ENCODE data around the gene ATG4A. TPM values are rescaled to one million over a fixed set of nuclear protein-coding genes. Genes with fewer than 3 reads are reported as not detected.

The ATG4A gene
- total RNA-seq, 5 donors from 2014 or later (not counting 1 experiment from before 2014, with no cell fraction given) = 6.2 to 10.1 (median 8.7) TPM

DNA sequence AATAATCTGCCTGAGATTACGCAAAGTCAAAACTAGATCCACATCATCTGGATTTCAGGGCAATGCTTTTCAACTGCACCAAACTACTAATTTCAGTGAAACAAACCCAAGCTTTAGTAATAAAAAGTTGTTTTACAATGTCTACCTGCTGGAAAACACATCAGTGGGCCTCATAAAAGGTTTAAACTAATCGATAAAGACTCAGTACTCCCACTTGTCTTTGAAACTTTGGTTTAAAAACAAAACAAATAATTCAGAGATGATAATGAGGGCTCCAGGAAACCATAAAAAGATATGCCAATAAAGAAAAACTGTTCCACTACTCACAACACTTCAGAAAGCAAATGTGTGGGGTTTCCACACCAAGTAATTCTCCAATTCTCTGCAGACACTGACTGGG, 10.5 kb upstream of the ATG4A start:
- Histone ChIP-seq H3K4me3 (ENCODE audit: control insufficient read depth in 1 of 2, extremely low read depth in 1 of 2, low read length in 1 of 2) (no peak overlapping the region), H3K27me3 (replicated peaks in 1 of 2; ENCODE audit: control insufficient read depth in 2 of 2, extremely low read depth in 1 of 2, insufficient read depth in 2 of 2, low read length in 1 of 2) (no peaks in the 10 kb centered on the region), H3K27ac (ENCODE audit: low read length) (no peak overlapping the region), H3K36me3 (ENCODE audit: control insufficient read depth in 2 of 2, extremely low read depth in 1 of 2, insufficient read depth in 1 of 2, low read length in 1 of 2) (peaks cover 0 to 5% of the 10 kb centered on the region in 2 donors), H3K9me3 (no peaks in the 10 kb centered on the region), H3K4me1 (ENCODE audit: control insufficient read depth in 1 of 2, extremely low read depth in 1 of 2, insufficient read depth in 2 of 2, low read length in 2 of 2) (no peaks in the 10 kb centered on the region)
- ChIA-PET CTCF (interaction anchor here in 1 of 2 donors (0.5 kb wide), 1 partner anchor 804 kb away, joined by 5 read pairs; no protein-coding TSS in a partner anchor), POLR2A (no interaction called here)
- no peaks in the 10 kb centered on the region for H3K9me3 Mint-ChIP-seq
- peaks cover 0 to 12% of the 10 kb centered on the region in 2 donors for H3K27me3 Mint-ChIP-seq
- H3K27ac Mint-ChIP-seq = peak overlapping the region in 1 of 2 donors; percentile 31
- no peaks in the 10 kb centered on the region for H3K4me1 Mint-ChIP-seq
- H3K36me3 Mint-ChIP-seq = peaks cover 8% of the 10 kb centered on the region
- WGBS (ENCODE audit: insufficient coverage) = no CpG with 5 or more reads among the region's 2 CpGs
- no peak overlapping the region for H3K4me3 Mint-ChIP-seq
- no peak for DNase-seq
- ATAC-seq (replicated peaks in 1 of 4) = no peak

DNA sequence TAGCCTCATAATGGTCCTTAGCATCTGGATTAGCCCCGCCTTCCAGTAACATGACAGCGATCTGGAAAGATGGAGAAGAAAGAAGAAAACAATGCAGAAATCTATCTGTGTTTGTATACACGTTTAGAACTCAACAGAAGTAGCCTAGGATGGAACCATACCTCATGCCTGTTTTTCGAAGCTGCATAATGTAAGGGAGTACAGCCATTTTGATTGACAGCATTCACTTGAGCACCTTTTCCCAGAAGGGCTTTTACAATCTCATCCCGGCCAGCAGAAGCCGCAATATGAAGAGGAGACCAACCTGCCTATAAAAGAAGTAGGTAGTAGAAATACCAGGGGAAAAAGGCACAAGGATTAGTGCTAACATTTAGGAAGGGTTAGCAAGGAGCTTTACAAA, 3.8 kb upstream of the ATG4A start:
- WGBS (ENCODE audit: insufficient coverage) = 100% methylated on average over 3 of the region's 6 CpGs
- no peak overlapping the region for H3K4me3 ChIP-seq (ENCODE audit: control insufficient read depth in 1 of 2, extremely low read depth in 1 of 2, low read length in 1 of 2)
- H3K36me3 ChIP-seq (ENCODE audit: control insufficient read depth in 2 of 2, extremely low read depth in 1 of 2, insufficient read depth in 1 of 2, low read length in 1 of 2) = peaks cover 0 to 13% of the 10 kb centered on the region in 2 donors
- Mint-ChIP-seq H3K27me3 (peaks cover 0 to 11% of the 10 kb centered on the region in 2 donors), H3K27ac (no peak overlapping the region), H3K4me3 (no peak overlapping the region), H3K4me1 (peaks cover 9 to 14% (median 12%) of the 10 kb centered on the region in 3 donors), H3K36me3 (peaks cover 8% of the 10 kb centered on the region), H3K9me3 (no peaks in the 10 kb centered on the region)
- peaks cover 4 to 8% of the 10 kb centered on the region in 2 experiments for H3K4me1 ChIP-seq (ENCODE audit: control insufficient read depth in 1 of 2, extremely low read depth in 1 of 2, insufficient read depth in 2 of 2, low read length in 2 of 2)
- ATAC-seq (replicated peaks in 1 of 4) (no peak), DNase-seq (no peak)
- POLR2A ChIA-PET = no interaction called here
- H3K27me3 ChIP-seq (replicated peaks in 1 of 2; ENCODE audit: control insufficient read depth in 2 of 2, extremely low read depth in 1 of 2, insufficient read depth in 2 of 2, low read length in 1 of 2) = no peaks in the 10 kb centered on the region
- no peaks in the 10 kb centered on the region for H3K9me3 ChIP-seq
- no peak overlapping the region for H3K27ac ChIP-seq (ENCODE audit: low read length)
- CTCF ChIA-PET = no interaction called here

DNA sequence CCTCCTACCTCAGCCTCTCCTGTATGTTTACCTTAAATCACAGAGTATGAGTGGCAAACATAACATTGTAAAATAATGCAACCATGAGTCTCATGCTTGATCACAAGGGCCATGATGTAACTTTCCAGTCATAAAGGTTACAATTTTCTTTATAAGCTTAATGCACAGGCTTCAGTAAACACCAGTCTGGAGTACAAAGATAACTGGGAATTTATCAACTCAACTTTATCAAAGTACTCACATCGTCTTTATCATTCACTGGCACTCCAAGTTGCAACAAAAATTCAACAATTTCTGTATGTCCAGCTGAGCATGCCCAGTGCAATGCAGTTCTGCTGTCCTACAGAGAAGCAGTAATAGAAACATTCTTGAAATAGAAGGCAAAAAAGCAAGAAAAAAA, 3.1 kb upstream of the ATG4A start:
- Histone ChIP-seq H3K27ac (ENCODE audit: low read length) (no peak overlapping the region), H3K4me3 (ENCODE audit: control insufficient read depth in 1 of 2, extremely low read depth in 1 of 2, low read length in 1 of 2) (no peak overlapping the region), H3K9me3 (no peaks in the 10 kb centered on the region), H3K4me1 (ENCODE audit: control insufficient read depth in 1 of 2, extremely low read depth in 1 of 2, insufficient read depth in 2 of 2, low read length in 2 of 2) (peaks cover 4 to 8% of the 10 kb centered on the region in 2 experiments), H3K36me3 (ENCODE audit: control insufficient read depth in 2 of 2, extremely low read depth in 1 of 2, insufficient read depth in 1 of 2, low read length in 1 of 2) (peaks cover 0 to 13% of the 10 kb centered on the region in 2 donors), H3K27me3 (replicated peaks in 1 of 2; ENCODE audit: control insufficient read depth in 2 of 2, extremely low read depth in 1 of 2, insufficient read depth in 2 of 2, low read length in 1 of 2) (no peaks in the 10 kb centered on the region)
- ATAC-seq (replicated peaks in 1 of 4) (no peak), DNase-seq (no peak)
- peaks cover 9 to 18% (median 14%) of the 10 kb centered on the region in 3 donors for H3K4me1 Mint-ChIP-seq
- peaks cover 0 to 11% of the 10 kb centered on the region in 2 donors for H3K27me3 Mint-ChIP-seq
- POLR2A ChIA-PET = no interaction called here
- H3K27ac Mint-ChIP-seq = no peak overlapping the region
- CTCF ChIA-PET = no interaction called here
- H3K36me3 Mint-ChIP-seq = peaks cover 8% of the 10 kb centered on the region
- H3K4me3 Mint-ChIP-seq = no peak overlapping the region
- WGBS (ENCODE audit: insufficient coverage) = no CpG with 5 or more reads among the region's 1 CpG
- H3K9me3 Mint-ChIP-seq = no peaks in the 10 kb centered on the region

DNA sequence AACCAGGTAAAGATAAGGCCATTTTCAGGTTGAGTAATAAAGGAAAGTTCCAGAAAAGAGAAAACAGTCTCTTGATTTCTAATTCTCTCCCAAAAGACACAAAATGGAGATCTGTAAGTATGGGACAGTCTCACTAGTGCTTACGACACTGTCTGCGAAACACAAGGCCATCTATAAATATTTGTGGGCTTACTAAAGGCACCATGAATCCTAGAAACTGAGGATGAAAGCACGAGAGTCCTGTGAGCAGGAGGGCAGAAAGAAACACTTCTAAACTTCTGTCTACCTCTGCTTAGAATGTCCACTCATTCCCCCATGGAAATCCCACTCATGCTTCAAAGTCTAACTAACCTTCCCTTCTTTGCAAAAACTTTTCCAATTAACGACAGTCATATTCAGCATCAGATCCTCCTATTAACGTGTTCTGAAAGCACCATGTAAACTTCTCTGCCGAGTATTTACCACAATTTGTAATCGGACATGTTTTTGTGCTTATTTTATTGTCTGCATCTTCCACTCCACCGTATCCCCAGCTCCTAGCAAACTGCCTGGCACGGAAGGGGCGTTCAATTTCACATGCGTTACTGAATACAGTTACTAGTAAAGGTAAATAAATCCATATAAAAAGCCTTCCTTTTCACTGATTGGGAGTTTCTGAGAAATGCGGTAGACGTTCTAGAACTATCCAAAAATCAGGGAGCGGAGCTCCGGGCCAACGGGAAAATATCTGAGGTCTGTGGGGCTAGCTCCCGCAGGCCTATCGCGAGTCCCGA, 901 bp upstream of the ATG4A start:
- H3K27ac ChIP-seq (ENCODE audit: low read length) = peak overlapping the region; percentile 83
- H3K9me3 ChIP-seq = no peaks in the 10 kb centered on the region
- WGBS (ENCODE audit: insufficient coverage) = 0% methylated on average over 8 of the region's 20 CpGs
- Mint-ChIP-seq H3K27me3 (peaks cover 0 to 3% of the 10 kb centered on the region in 2 donors), H3K27ac (no peak overlapping the region), H3K9me3 (no peaks in the 10 kb centered on the region), H3K36me3 (peaks cover 4% of the 10 kb centered on the region), H3K4me3 (no peak overlapping the region), H3K4me1 (peaks cover 9 to 24% (median 14%) of the 10 kb centered on the region in 3 donors)
- peak in 1 of 35 experiments; percentile 1 for DNase-seq
- POLR2A ChIA-PET = no interaction called here
- no peak for ATAC-seq (replicated peaks in 1 of 4)
- H3K4me3 ChIP-seq (ENCODE audit: control insufficient read depth in 1 of 2, extremely low read depth in 1 of 2, low read length in 1 of 2) = peak overlapping the region; percentile 77 to 84
- H3K4me1 ChIP-seq (ENCODE audit: control insufficient read depth in 1 of 2, extremely low read depth in 1 of 2, insufficient read depth in 2 of 2, low read length in 2 of 2) = peaks cover 4 to 8% of the 10 kb centered on the region in 2 experiments
- CTCF ChIA-PET = interaction anchor here (1.6 to 1.7 kb wide), 2 partner anchors 8 to 70 kb away, joined by 3 to 5 read pairs; no protein-coding TSS in a partner anchor
- no peaks in the 10 kb centered on the region for H3K27me3 ChIP-seq (replicated peaks in 1 of 2; ENCODE audit: control insufficient read depth in 2 of 2, extremely low read depth in 1 of 2, insufficient read depth in 2 of 2, low read length in 1 of 2)
- peaks cover 0 to 10% of the 10 kb centered on the region in 2 donors for H3K36me3 ChIP-seq (ENCODE audit: control insufficient read depth in 2 of 2, extremely low read depth in 1 of 2, insufficient read depth in 1 of 2, low read length in 1 of 2)

DNA sequence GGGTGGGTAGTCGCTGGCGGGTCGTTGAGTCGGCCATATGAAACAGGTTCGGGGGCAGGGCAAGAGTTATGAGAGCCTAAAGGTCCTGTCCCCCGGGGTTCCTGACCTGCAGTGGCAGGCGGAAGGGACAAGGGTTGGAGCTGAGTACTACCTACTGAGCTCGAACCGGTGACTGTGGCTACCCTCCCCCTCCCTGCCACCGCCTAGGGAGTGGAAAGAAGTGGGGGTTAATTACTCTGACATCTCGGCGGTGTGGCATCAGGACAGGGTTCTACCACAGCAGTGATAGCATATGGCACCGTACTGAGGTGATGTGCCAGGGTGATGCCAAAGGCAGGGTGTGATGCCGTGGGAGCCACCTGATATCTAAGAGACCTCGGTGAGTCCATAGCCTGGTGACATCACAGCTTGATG, 307 bp downstream of the ATG4A start:
- H3K27me3 ChIP-seq (replicated peaks in 1 of 2; ENCODE audit: control insufficient read depth in 2 of 2, extremely low read depth in 1 of 2, insufficient read depth in 2 of 2, low read length in 1 of 2) = no peaks in the 10 kb centered on the region
- peaks cover 4% of the 10 kb centered on the region for H3K36me3 Mint-ChIP-seq
- ChIA-PET POLR2A (interaction anchor here in 1 of 2 donors (0.5 to 0.6 kb wide), 2 partner anchors 497 to 641 kb away, joined by 3 to 4 read pairs; no protein-coding TSS in a partner anchor), CTCF (interaction anchor here (1.6 to 1.7 kb wide), 2 partner anchors 10 to 71 kb away, joined by 3 to 5 read pairs; no protein-coding TSS in a partner anchor)
- H3K4me3 Mint-ChIP-seq = no peak overlapping the region
- H3K9me3 ChIP-seq = no peaks in the 10 kb centered on the region
- H3K27ac ChIP-seq (ENCODE audit: low read length) = peak overlapping the region; percentile 65
- H3K9me3 Mint-ChIP-seq = no peaks in the 10 kb centered on the region
- H3K4me1 ChIP-seq (ENCODE audit: control insufficient read depth in 1 of 2, extremely low read depth in 1 of 2, insufficient read depth in 2 of 2, low read length in 2 of 2) = peaks cover 4 to 8% of the 10 kb centered on the region in 2 experiments
- ATAC-seq (replicated peaks in 1 of 4) = peak; percentile 11 to 30 (median 24)
- H3K4me1 Mint-ChIP-seq = peaks cover 9 to 24% (median 14%) of the 10 kb centered on the region in 3 donors
- H3K27me3 Mint-ChIP-seq = peaks cover 0 to 3% of the 10 kb centered on the region in 2 donors
- H3K27ac Mint-ChIP-seq = no peak overlapping the region
- DNase-seq = peak in 9 of 35 experiments; percentile 0 to 8 (median 4)
- no CpG with 5 or more reads among the region's 15 CpGs for WGBS (ENCODE audit: insufficient coverage)
- peaks cover 0 to 7% of the 10 kb centered on the region in 2 donors for H3K36me3 ChIP-seq (ENCODE audit: control insufficient read depth in 2 of 2, extremely low read depth in 1 of 2, insufficient read depth in 1 of 2, low read length in 1 of 2)
- H3K4me3 ChIP-seq (ENCODE audit: control insufficient read depth in 1 of 2, extremely low read depth in 1 of 2, low read length in 1 of 2) = peak overlapping the region; percentile 77 to 84

DNA sequence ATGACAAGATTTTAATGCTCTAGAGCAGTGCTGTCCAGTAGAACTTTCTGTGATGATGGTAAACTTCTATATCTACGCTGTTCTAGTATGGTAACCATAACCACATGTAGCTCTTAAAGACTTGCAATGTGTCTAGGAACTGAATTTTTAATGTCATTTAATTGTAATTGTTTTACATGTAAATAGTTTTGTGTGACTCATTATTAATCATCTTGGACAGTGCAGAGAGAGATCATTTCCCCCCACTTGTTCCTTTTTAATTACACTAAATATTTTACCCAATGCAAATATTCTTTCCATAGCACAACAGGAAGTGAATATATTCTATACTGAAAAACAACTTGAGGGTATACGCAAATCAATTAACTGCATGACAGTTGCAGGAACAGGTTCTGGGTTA, 5.8 kb downstream of the ATG4A start:
- H3K27ac Mint-ChIP-seq = no peak overlapping the region
- no peaks in the 10 kb centered on the region for H3K9me3 Mint-ChIP-seq
- H3K36me3 ChIP-seq (ENCODE audit: control insufficient read depth in 2 of 2, extremely low read depth in 1 of 2, insufficient read depth in 1 of 2, low read length in 1 of 2) = no peaks in the 10 kb centered on the region
- H3K4me3 Mint-ChIP-seq = no peak overlapping the region
- DNase-seq (no peak), ATAC-seq (replicated peaks in 1 of 4) (no peak)
- no CpG with 5 or more reads among the region's 2 CpGs for WGBS (ENCODE audit: insufficient coverage)
- POLR2A ChIA-PET = no interaction called here
- H3K4me3 ChIP-seq (ENCODE audit: control insufficient read depth in 1 of 2, extremely low read depth in 1 of 2, low read length in 1 of 2) = no peak overlapping the region
- no peaks in the 10 kb centered on the region for H3K4me1 ChIP-seq (ENCODE audit: control insufficient read depth in 1 of 2, extremely low read depth in 1 of 2, insufficient read depth in 2 of 2, low read length in 2 of 2)
- H3K4me1 Mint-ChIP-seq = peaks cover 0 to 12% (median under 1%) of the 10 kb centered on the region in 3 donors
- no peaks in the 10 kb centered on the region for H3K9me3 ChIP-seq
- H3K27ac ChIP-seq (ENCODE audit: low read length) = no peak overlapping the region
- no peaks in the 10 kb centered on the region for H3K27me3 Mint-ChIP-seq
- H3K36me3 Mint-ChIP-seq = no peaks in the 10 kb centered on the region
- CTCF ChIA-PET = no interaction called here
- no peaks in the 10 kb centered on the region for H3K27me3 ChIP-seq (replicated peaks in 1 of 2; ENCODE audit: control insufficient read depth in 2 of 2, extremely low read depth in 1 of 2, insufficient read depth in 2 of 2, low read length in 1 of 2)
